Activated CD4-positive, alpha-beta T cell treated with anti-CD3 and anti-CD28 coated beads, Interleukin-2, amount 50 U/mL, for 24 hours (primary cell): ENCODE measurements around the gene ARFRP1.
"Not testable (repeated sequence)": the region's sequence is repeated elsewhere in the genome, so short reads cannot be mapped to it uniquely, and the experiment has no call there.

Experiments used
- DNase-seq, 2 donors: peaks; one replicate each; pipeline ENCODE4 v3.0.0-alpha.2; 2020; ENCODE audit warnings: low read depth in 1 of 2, low spot score in 1 of 2

Gene ARFRP1

GRCh38 chr20:63657937-63658748, 49.6 kb downstream of the ARFRP1 start, which contains the start of gene RTEL1:
Gene RTEL1, plus strand, starts transcription at chr20:63658312. Its CDS starts 1,091 bp downstream, at chr20:63659403.
- peak; percentile 86 to 93 for DNase-seq

- DNase-seq = no peak
Measured at GRCh38 chr20:63657260-63657936, 50.4 kb downstream of the ARFRP1 start.

GRCh38 chr20:63656451-63656850, 51.3 kb downstream of the ARFRP1 start:
- no peak for DNase-seq

GRCh38 chr20:63655249-63655648, 52.5 kb downstream of the ARFRP1 start:
- no peak for DNase-seq

- no peak for DNase-seq
Measured at GRCh38 chr20:63653974-63654668, 53.7 kb downstream of the ARFRP1 start.

GRCh38 chr20:63653041-63653973, 54.5 kb downstream of the ARFRP1 start, which contains the start of gene STMN3:
Gene STMN3, minus strand, starts transcription at chr20:63653424. Its CDS starts 79 bp downstream, at chr20:63653345.
- DNase-seq = peak; percentile 30 to 48

GRCh38 chr20:63652192-63652980, 55.4 kb downstream of the ARFRP1 start:
- no peak for DNase-seq

- DNase-seq = no peak
Measured at GRCh38 chr20:63651942-63652191, 55.9 kb downstream of the ARFRP1 start.

GRCh38 chr20:63650486-63650885, 57.3 kb downstream of the ARFRP1 start:
- DNase-seq = not testable (repeated sequence)

- DNase-seq = no peak
Measured at GRCh38 chr20:63648895-63649589, 58.7 kb downstream of the ARFRP1 start.
